HCT116 (cell line): ENCODE data around the gene TMEM217. TPM values are rescaled to one million over a fixed set of nuclear protein-coding genes. Genes with fewer than 3 reads are reported as not detected.

Experiments used
- ATAC-seq: fragments of 200-7000 bp; cut with Tn5 transposase; 2 replicates; pipeline ENCODE4 v1.9.1; 2020; ENCODE audit warnings: mild to moderate bottlenecking, moderate library complexity
- BruUV-seq: library from RNA; stranded (reverse); fragments of 400-500 nt; replicated peaks from 2 replicates; lab custom pipeline; 2021; lab: Mats Ljungman, UMichigan
- CTCF ChIA-PET: fragments of 300-600 bp; sonication (Branson Sonifier 250); formaldehyde crosslinking; loops from one replicate; lab custom pipeline; 2021; ENCODE audit warnings: antibody characterized with exemption; lab: Charles Lee
- POLR2A ChIA-PET: fragments of 300-600, 350-600 bp; sonication (Branson Sonifier 250); formaldehyde crosslinking; loops from one replicate; lab custom pipeline; 2021; ENCODE audit warnings: antibody characterized with exemption; lab: Charles Lee
- RAD21 ChIA-PET, 2 experiments: fragments of 300-600 bp; sonication (Branson Sonifier 250); formaldehyde crosslinking; loops; one replicate each; lab custom pipeline; 2023; ENCODE audit warnings: low total read pairs in 2 of 2; ENCODE audit not compliant: uncharacterized antibody in 2 of 2, unreplicated experiment in 2 of 2, low non-redundant PET in 1 of 2; lab: Charles Lee
- DNase-seq: peaks from one replicate; pipeline ENCODE4 v3.0.0-alpha.2; 2010; ENCODE audit warnings: low read depth, low spot score
- H2AFZ ChIP-seq: fragments of 200-600 bp; shearing (Covaris generic), sonication (generic); 2 replicates; pipeline ENCODE4 v1.6.1; 2017; ENCODE audit warnings: low read depth, mixed run types, mixed read lengths, antibody characterized with exemption, low read length; ENCODE audit not compliant: poor library complexity, severe bottlenecking
- H3K27ac ChIP-seq: 2 replicates; pipeline ENCODE4 v1.5.1; 2012; ENCODE audit warnings: low read depth, low read length
- H3K27me3 ChIP-seq: fragments of 200-600 bp; sonication (generic); 2 replicates; pipeline ENCODE4 v1.6.1; 2016; ENCODE audit warnings: mixed run types, low read length, mixed read lengths; ENCODE audit not compliant: insufficient read depth
- H3K36me3 ChIP-seq, 2 experiments: fragments of 200-500 bp in 1 of 2; fragments of 200-600 bp in 1 of 2; sonication (Bioruptor generic) in 1 of 2; sonication (generic) in 1 of 2; 2 replicates each; pipeline versions ENCODE4 v1.5.1 to v1.6.1; 2014 to 2016; ENCODE audit warnings: low read length in 2 of 2, inconsistent platforms in 1 of 2, mixed read lengths in 1 of 2, mixed run types in 1 of 2; ENCODE audit not compliant: insufficient read depth in 2 of 2, control insufficient read depth in 1 of 2
- H3K4me1 ChIP-seq, 2 experiments: fragments of 200-600 bp in 1 of 2; sonication (generic) in 1 of 2; 2 replicates each; pipeline versions ENCODE4 v1.5.1 to v1.6.1; 2012 to 2017; ENCODE audit warnings: low read length in 2 of 2, inconsistent platforms in 1 of 2, mild to moderate bottlenecking in 1 of 2, mixed read lengths in 1 of 2, mixed run types in 1 of 2, moderate library complexity in 1 of 2; ENCODE audit not compliant: insufficient read depth in 2 of 2, control insufficient read depth in 1 of 2
- H3K4me2 ChIP-seq: fragments of 200-600 bp; sonication (generic); 2 replicates; pipeline ENCODE4 v1.6.1; 2017; ENCODE audit warnings: mixed run types, low read length, mixed read lengths
- H3K4me3 ChIP-seq, 2 experiments: fragments of 200-600 bp in 1 of 2; sonication (generic) in 1 of 2; replicated peaks in 1 of 2; 2 replicates each; pipeline ENCODE4 v1.5.1; 2011 to 2016; ENCODE audit warnings: low read length in 2 of 2, control low read depth in 1 of 2, low read depth in 1 of 2, mild to moderate bottlenecking in 1 of 2, mixed read lengths in 1 of 2, mixed run types in 1 of 2
- H3K79me2 ChIP-seq: fragments of 200-600 bp; sonication (generic); 2 replicates; pipeline ENCODE4 v1.6.1; 2017; ENCODE audit warnings: mild to moderate bottlenecking, mixed run types, low read length, moderate library complexity, mixed read lengths; ENCODE audit not compliant: insufficient read depth
- H3K9ac ChIP-seq: fragments of 200-600 bp; sonication (generic); 2 replicates; pipeline ENCODE4 v1.6.1; 2016; ENCODE audit warnings: low read length, mixed read lengths
- H3K9me2 ChIP-seq: fragments of 200-600 bp; sonication (generic), shearing (Covaris generic); 2 replicates; pipeline ENCODE4 v1.6.1; 2017; ENCODE audit warnings: mixed run types, mild to moderate bottlenecking, moderate library complexity; ENCODE audit not compliant: insufficient read depth
- H3K9me3 ChIP-seq, 2 experiments: fragments of 200-500 bp in 1 of 2; fragments of 200-600 bp in 1 of 2; sonication (Bioruptor generic) in 1 of 2; sonication (generic) in 1 of 2; 2 replicates each; pipeline ENCODE4 v1.6.1; 2014 to 2017; ENCODE audit warnings: low read length in 2 of 2, mixed read lengths in 2 of 2, inconsistent platforms in 1 of 2, low read depth in 1 of 2, mild to moderate bottlenecking in 1 of 2, mixed run types in 1 of 2, moderate library complexity in 1 of 2; ENCODE audit not compliant: control insufficient read depth in 1 of 2, insufficient read depth in 1 of 2
- H4K20me1 ChIP-seq: fragments of 200-600 bp; sonication (generic), shearing (Covaris generic); 2 replicates; pipeline ENCODE4 v1.6.1; 2017; ENCODE audit warnings: mixed run types, mild to moderate bottlenecking, moderate library complexity; ENCODE audit not compliant: insufficient read depth
- CBX3 ChIP-seq: IDR thresholded peaks from 2 replicates; pipeline ENCODE4 v1.6.1; 2012; ENCODE audit warnings: low read depth
- EGR1 ChIP-seq: IDR thresholded peaks from 2 replicates; pipeline ENCODE4 v1.6.1; 2012; ENCODE audit warnings: low read depth
- FOSL1 ChIP-seq: IDR thresholded peaks from 2 replicates; pipeline ENCODE4 v1.6.1; 2012; ENCODE audit warnings: low read depth
- POLR2A ChIP-seq: IDR thresholded peaks from 2 replicates; pipeline ENCODE4 v1.7.0; 2011; ENCODE audit warnings: borderline replicate concordance; ENCODE audit not compliant: insufficient read depth, insufficient read length; ENCODE audit errors: extremely low read depth
- RAD21 ChIP-seq: IDR thresholded peaks from 2 replicates; pipeline ENCODE4 v1.6.1; 2012; ENCODE audit warnings: low read depth, mild to moderate bottlenecking
- SP1 ChIP-seq: IDR thresholded peaks from 2 replicates; pipeline ENCODE4 v1.6.1; 2012; ENCODE audit warnings: low read depth
- TCF7L2 ChIP-seq: IDR thresholded peaks from 2 replicates; pipeline ENCODE4 v1.7.0; 2011; ENCODE audit warnings: borderline replicate concordance, inconsistent platforms; ENCODE audit not compliant: insufficient read depth, insufficient read length; ENCODE audit errors: extremely low read depth
- intact Hi-C: fragments of 100-400 bp; cut with micrococcal nuclease; formaldehyde crosslinking; loops from 2 replicates; pipeline ENCODE4 v1.10.0; 2022
- total RNA-seq: library from RNA; stranded (reverse); gene quantifications from one replicate; pipeline ENCODE4 v1.2.1, GENCODE V29; 2021; ENCODE audit not compliant: unreplicated experiment
- TF ChIP-seq, protein P1 (sequence below): IDR thresholded peaks from 2 replicates; pipeline ENCODE4 v1.6.1; 2011; ENCODE audit warnings: mild to moderate bottlenecking, low read length, moderate library complexity; ENCODE audit not compliant: insufficient replicate concordance; ENCODE audit errors: extremely low read depth
- TF ChIP-seq, protein P2 (sequence below): IDR thresholded peaks from 2 replicates; pipeline ENCODE4 v1.6.1; 2012

The TMEM217 gene
- total RNA-seq, 1 experiment from 2014 or later = 0.98 TPM

DNA sequence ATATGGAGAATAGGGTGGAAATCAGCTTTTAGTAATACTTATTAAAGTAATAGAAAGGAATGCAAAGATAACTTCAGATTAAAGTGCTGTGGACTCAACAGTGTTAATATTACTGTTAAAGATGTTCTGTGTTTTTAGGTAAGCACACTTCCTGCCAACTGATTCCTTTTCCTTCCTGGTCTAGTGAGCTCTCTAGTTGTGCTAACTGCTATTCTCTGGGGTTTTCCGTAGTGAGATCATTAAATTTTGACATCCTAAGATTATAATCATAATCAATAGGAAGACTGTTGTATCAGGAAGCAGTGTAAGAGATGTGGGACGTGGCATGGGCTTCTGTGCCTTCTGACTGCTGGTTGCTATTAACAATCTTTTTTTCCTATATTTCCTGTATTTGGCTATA is 1.2 kb upstream of the TMEM217 start:
- no peaks in the 10 kb centered on the region; a peak in 1 of 4 replicates for H3K36me3 ChIP-seq
- peaks cover 61% of the 10 kb centered on the region for H3K79me2 ChIP-seq
- H2AFZ ChIP-seq = no peak overlapping the region
- no peaks in the 10 kb centered on the region for H3K9me2 ChIP-seq
- RAD21 ChIA-PET = no interaction called here
- CTCF ChIA-PET = interaction anchor here (0.7 kb wide), 1 partner anchor 65 kb away, joined by 3 read pairs; no protein-coding TSS in a partner anchor
- H3K9ac ChIP-seq = no peak overlapping the region
- H4K20me1 ChIP-seq = no peaks in the 10 kb centered on the region
- no peaks in the 10 kb centered on the region for H3K27me3 ChIP-seq
- ATAC-seq = no peak
- BruUV-seq = no TSS peak
- H3K27ac ChIP-seq = no peak overlapping the region
- H3K4me2 ChIP-seq = peak overlapping the region; percentile 85
- no peaks in the 10 kb centered on the region for H3K9me3 ChIP-seq
- POLR2A ChIA-PET = interaction anchor here (1.0 to 1.9 kb wide), 2 partner anchors 17 kb away, joined by 3 to 10 read pairs; no protein-coding TSS in a partner anchor
- no peak for DNase-seq
- no peak overlapping the region for H3K4me3 ChIP-seq
- TF ChIP-seq FOSL1 = no peak
- no peak for TF ChIP-seq TCF7L2
- no peak for TF ChIP-seq POLR2A
- TF ChIP-seq, protein P1, sequence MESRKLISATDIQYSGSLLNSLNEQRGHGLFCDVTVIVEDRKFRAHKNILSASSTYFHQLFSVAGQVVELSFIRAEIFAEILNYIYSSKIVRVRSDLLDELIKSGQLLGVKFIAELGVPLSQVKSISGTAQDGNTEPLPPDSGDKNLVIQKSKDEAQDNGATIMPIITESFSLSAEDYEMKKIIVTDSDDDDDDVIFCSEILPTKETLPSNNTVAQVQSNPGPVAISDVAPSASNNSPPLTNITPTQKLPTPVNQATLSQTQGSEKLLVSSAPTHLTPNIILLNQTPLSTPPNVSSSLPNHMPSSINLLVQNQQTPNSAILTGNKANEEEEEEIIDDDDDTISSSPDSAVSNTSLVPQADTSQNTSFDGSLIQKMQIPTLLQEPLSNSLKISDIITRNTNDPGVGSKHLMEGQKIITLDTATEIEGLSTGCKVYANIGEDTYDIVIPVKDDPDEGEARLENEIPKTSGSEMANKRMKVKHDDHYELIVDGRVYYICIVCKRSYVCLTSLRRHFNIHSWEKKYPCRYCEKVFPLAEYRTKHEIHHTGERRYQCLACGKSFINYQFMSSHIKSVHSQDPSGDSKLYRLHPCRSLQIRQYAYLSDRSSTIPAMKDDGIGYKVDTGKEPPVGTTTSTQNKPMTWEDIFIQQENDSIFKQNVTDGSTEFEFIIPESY = no peak
- no peak for TF ChIP-seq SP1
- TF ChIP-seq, protein P2, sequence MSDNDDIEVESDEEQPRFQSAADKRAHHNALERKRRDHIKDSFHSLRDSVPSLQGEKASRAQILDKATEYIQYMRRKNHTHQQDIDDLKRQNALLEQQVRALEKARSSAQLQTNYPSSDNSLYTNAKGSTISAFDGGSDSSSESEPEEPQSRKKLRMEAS = no peak
- TF ChIP-seq CBX3 = no peak
- no peak for TF ChIP-seq EGR1
- TF ChIP-seq RAD21 = no peak
- peaks cover 8 to 14% of the 10 kb centered on the region in 2 experiments; a peak in 3 of 4 replicates for H3K4me1 ChIP-seq
- intact Hi-C loops = no loop called here
